Measurements from ENCODE around the gene ANO1.

Gene ANO1

DNA sequence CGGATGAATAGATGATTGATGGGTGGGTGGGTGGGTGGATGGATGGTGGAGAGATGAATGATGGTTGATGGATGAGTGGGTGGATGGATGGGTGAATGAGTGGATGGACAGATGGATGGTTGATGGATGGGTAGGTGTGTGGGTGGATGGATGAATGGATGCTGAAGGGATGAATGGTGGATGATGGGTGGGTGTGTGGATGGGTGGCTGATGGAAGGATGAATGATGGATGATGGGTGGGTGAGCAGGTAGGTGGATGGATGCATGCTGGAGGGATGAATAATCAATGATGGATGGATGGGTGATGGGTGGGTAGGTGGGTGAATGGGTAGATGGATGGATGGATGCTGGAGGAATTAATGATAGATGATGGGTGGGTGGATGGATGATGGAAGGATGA lies 40.5 kb downstream of the ANO1 start:
- no peak for DNase-seq

DNA sequence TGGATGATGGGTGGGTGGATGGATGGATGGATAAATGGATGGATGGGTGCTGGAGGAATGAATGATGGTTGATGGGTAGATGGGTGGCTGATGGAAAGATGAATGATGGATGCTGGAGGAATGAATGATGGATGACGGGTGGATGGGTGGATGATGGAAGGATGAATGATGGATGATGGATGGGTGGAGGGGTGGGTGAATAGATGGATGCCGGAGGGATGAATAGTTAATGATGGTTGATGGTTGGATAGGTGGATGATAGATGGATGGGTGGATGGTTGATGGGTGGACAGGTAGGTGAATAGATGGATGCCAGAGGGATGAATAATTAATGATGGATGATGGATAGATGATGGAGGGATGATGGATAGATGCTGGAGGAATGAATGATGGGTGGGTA lies 41.4 kb downstream of the ANO1 start:
- no peak for DNase-seq

DNA sequence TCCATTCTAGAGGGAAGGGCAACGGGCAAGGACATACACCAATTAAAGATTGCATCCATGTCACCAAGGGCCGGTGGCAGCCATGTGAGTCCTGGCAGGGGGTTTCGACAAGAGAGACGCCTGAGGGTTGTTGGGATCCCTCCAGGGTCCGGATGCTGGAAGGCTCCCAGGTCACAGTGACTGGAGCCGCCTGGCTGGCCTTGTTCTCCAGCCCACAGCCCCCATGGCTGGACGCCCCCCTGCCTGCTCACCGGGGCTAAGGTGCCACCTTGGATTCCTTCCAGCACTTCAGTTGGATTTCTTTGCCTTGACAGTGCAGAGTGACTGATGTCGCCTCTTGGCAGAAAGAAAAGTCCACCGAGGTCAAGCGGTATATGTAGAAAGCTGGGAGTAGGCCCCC lies 42.6 kb downstream of the ANO1 start:
- no peak for DNase-seq

DNA sequence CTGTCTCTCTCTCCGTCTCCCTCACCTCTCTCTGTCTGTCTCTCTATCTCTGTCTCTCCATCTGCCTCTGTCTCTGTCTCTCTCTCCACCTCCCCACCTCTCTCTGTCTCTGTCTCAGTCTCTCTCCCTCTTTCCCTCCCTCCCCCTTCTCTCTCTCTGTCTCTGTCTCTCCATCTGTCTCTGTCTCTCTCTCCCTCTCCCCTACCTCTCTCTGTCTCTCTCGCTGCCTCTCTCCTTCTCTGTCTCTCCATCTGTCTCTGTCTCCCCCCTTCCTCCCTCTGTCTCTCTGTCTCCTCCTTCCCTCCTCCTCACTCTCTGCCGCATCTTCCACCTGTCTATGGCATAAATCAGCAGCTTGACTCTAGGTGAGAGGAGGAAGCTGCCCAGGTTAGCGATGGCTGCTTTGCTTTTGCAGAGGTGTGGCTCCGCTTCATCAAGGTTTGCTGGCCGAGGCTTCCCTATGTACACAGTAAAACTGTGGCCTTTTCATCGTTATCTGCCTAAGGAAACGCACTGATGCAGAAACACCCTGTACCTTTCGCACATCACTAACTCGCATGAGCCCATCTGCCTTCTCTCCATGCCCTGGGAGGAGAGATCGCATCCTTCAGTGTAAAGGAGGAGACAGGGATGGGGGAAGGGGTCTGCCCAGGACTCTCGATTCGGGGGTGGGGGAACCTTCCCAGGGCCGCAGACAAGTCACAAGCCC lies 44.5 kb downstream of the ANO1 start:
- DNase-seq = no peak

DNA sequence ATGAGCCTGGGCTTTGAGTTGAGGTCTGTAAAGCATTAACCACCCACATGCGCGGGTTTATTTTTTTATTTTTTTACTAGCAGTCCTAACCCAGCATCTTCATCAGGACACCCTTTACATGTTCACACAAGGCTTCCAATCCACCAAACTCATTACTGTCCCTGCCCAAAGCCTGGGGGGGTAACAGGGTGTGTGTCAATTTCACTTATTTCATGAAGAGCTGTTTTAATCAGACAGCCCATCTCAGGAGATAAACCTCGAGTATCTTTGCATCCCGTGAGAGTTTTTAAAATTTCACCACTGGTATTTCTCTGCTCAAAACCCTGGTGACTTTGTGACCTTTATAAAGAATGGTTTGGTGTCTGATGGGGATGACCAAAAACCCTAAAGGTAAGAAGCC lies 45.6 kb downstream of the ANO1 start:
- DNase-seq = no peak

DNA sequence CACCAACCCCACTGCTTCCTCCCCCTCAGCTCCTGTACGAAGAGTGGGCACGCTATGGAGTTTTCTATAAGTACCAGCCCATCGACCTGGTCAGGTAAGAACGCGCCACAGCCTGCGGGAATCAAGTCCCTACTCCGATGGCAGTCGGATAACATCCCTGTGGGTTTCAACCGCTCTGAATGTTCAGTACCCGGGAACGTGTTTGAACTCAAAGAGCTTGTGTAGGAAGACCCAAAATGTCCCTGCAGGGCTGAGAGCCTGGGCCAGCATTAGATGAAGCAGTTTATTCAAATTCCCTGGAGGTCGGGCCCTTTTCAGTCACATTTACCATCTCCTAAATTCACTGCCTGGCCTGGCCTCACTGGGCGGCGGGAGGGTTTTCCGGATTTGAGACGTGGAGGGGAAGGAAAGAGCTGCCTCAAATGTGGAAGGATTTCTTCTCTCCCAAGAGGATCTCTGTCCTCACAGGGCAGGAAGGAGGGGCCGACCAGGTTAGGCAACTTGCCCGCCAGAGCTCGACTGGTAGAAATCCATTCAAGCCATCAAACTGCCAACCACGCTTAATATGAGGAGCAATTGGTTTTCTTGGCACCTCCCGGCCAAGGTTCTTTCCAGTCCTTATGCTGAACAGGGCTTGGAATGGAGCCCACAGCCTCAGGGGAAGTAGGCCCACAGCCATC lies 46.3 kb downstream of the ANO1 start:
- no peak for DNase-seq

DNA sequence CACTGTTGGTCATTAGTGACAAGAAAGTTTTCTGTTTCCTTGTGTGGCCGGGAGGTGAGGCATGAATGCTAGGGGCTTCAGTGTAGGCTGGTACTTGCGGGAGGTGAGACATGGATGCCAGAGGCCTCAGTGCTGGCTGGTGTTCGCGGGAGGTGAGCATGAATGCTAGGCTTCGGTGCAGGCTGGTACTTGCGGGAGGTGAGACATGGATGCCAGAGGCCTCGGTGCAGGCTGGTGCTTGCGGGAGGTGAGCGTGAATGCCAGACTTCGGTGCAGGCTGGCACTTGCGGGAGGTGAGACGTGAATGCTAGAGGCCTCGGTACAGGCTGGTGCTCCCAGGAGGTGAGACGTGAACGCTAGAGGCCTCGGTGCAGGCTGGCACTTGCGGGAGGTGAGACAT lies 48.4 kb downstream of the ANO1 start:
- DNase-seq = no peak

DNA sequence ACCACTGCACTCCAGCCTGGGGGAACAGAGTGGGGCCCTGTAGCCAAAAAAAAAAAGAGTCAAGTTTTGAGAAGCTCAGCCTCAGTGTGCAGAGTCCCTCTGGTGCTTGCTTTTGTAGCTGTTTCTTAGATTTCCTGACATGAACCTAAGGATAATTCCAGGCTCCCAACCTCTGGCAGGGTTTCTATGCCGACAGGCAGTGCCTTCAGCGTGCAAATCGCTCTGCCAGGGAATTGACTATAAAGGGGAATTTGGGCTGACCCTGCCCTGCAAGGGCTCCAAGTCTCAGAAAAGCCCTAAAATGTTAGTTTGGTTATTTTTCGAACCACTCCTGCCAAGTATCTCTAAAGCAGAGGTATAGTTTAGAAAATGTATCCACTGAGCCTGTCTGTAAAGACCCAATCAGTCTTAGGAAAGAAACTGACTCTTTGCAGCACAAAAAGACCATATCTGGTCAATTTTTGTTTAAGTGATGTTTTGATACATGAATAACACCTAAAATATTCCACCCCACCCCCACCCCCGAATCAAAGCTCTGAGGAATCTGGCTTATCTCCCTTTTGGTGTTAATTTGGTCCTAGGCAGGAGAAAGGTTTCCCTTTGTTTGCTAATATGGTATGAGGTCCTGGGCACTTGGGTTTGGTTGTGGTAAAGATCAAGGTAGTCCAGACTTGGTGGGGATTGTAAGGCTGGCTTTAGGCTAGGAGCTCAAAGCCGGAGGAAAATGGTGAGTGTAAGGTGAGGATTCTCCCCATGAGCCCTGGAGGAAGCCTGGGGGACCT lies 49.7 kb downstream of the ANO1 start:
- DNase-seq = no peak

DNA sequence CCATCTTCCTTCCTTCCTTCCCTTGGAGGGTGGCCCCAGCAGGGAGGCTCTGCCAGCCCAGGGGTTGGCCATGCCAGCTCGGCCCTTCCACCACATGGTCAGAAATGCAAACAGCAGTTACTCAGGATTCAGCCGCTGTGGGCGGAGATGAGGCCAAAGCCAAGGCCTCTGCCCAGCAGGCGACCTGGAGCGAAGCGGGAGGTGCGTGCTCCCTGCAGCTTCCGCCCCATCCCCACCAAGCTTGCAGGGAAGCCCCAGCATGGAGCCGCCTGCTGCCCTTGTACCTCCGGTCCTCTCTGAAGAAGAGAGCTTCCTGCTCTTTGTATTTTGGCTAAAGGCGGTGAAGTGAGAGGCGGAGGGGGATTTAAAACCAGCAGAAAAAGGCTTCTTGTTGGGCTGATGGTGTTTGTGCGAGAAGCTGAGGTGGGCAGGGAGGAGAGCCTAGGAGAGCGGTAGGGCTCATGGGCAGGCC lies 50.4 kb downstream of the ANO1 start:
- DNase-seq = no peak

DNA sequence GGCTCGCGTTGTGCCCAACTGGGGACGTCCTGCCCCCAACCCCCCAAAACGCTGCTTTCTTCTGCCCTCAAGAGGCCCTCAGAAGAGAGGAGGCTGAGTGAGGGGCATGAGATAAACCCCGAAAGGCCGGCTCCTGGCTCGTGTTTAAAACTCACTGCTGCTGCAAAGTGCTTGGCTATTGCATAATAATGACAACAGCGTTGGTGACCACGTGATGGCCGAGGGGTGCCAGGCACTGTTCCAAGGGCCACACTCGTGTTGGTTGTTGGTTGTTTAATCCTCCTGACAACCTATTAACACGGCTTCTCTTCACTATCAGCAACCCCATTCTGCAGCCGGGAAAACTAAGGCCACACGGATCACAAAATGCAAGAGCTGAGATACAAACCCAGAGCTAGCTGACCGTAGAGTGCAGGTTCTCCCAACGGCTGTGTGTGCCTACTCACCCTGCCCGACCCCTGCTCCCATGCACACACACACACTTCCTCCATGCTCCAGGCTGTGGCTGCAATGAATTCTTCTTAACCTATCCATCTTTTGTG lies 51.0 kb downstream of the ANO1 start:
- DNase-seq = no peak

DNA sequence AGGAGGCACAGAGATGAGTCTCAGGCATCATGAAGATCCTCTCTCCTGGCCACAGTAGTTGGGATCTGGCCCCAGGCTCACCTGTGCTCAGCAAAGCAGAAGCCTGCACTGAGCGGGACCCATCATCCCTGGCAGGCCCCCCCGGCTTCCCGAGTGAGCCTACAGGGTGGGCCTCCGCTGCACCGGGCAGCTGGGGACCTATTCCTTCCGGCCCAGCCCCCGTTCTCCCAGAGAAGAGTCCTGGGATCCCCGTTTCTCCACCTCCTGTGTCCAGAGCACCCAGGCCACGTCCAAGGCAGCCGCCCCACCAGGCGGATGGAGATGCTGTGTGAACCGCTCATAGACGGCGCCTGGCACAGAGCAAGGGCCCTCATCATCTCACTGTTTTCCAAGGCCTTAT lies 52.5 kb downstream of the ANO1 start:
- DNase-seq = no peak

DNA sequence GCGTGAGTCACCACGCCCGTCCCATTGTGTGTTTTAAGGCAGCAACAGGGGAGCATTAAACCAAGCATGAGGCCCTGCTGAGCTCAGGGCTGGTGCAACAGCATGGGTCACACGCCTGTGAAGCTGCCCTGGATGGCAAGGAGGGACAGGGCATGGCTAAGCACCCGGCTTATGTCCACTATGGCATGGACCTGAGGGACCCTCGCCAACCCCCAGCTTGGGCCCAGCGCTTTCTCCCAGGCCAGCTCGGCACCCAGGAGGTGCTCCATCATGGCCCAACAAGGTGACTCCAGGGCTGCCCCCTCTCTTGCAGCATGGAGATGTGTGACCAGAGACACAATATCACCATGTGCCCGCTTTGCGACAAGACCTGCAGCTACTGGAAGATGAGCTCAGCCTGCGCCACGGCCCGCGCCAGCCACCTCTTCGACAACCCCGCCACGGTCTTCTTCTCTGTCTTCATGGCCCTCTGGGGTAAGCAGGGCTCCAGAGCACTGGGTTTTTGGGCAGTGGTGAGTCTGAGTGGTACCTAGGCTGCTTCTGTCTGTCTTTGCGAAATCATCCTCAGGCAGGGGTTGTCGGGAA lies 53.6 kb downstream of the ANO1 start:
- no peak for DNase-seq

DNA sequence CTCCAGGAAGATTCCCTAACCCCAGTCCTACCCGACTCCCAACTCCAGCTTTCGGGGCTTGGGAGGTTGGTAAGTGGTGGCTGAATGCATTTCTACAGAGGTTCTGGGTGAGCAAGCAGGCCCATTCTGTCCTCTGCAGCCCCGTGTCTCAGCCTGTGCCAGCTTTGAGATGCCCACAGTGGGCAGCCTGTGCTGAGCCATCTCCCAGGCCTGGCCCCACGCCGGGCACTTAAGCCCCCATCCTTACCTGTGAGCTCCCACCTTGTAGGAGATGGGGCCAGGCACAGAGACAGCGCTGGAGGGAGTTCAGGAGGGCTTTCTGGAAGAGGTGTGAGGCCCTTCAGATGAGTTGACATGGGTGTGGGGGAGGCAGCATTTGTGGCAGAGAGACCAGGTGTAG lies 54.5 kb downstream of the ANO1 start:
- no peak for DNase-seq

DNA sequence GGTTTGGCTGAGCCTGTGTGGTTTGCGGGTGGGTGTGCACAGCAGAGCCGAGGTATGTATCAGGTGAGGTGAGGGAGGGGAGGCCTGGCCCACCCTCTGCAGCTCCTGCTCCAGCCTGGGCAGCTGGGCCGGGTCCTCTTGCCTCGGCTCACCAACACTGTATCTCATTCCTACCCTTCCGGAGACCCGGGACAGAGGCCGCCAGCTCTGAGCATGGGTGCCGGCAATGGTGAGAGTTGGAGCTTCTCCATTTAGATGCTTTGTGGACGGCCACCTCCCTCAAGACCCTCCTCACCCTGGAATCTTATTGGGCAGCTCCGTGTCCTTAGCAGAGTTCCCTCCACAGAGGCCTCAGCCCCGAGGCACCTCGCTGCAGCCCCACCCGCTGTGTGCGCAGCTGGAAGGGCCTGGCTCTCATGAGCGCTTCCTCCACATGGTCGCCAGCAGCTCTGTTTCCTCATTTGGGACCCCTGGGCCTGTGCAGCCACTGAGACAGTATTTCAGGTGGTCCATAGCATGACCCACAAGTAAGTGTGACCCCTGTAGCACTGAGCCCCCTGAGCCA lies 55.7 kb downstream of the ANO1 start:
- no peak for DNase-seq

DNA sequence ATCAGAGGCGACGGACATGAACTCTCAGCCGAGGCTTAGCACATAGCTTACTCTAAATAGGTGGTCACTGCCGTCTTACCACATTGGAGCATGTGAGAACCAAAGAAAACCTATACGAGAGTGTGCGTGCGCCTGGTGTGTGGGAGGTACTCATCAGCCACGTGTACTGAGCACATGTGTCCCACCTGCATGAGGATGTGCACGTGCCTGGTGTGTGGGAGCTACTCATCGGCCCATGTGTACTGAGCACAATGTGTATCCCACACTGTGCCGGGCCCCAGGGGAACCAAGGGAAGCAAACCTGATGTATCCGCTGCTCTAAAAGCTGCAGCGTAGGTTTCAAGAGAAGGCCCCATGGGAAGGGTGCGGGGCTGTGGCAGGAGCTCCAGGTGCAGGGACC lies 56.4 kb downstream of the ANO1 start:
- DNase-seq = no peak

DNA sequence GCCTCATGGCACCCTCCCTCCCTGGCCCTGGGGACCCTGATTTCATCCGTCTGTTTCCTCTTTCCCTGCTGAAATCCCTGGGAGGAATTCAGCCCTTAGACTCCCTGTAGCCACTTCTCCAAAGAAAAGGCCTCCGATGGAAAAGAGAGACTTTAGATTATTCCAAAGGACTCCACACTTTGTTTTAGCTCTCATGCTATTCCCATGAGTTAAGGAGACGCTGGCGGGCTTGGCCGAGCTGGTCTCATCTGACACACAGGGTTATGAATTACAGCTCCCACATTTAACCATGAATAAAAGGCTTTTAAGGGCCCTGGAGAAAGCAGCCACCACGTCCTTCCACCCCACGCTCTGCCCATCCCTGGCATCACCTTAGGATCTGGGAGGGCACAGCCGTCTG lies 57.0 kb downstream of the ANO1 start:
- DNase-seq = no peak

DNA sequence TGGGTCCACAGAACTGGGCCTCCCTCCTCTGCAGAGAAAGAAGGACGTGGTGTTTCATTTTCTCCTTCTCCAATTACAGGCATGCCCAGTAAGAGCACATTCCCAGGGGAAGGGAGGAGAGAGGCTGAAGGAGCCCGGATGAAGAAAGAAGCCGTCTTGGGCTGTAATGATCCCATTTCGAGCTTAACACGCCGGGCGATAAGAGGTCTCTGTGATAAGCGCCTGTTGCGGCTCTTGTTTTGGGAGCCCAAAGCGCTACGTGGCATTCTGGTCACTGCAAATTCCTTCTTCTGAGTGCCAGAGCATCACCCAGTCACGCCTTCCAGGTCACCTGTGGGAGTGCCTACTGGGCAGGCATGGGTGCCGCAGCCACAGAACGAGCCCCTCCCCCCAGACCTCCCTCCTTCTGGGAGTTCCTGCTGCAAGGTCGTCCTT lies 57.5 kb downstream of the ANO1 start:
- DNase-seq = no peak

DNA sequence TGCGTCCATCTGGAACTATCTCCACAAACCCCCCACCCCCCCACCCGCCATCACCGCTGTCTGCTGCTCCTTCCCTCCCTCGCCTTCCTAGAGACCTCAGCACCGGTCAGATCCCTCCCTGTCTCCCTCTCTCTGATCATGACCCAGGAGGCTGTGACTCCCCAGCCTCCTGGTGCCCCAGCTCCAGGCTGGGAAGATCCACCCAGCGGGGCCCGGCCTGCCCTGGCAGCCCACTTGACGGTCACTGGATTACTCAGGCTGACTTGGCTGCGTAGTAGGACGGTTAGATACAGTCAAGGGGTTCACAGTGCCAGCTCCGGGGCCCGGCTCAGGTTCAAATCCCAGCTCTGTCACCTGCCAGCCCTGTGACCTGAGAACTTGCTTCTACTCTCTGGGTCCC lies 59.3 kb downstream of the ANO1 start:
- no peak for DNase-seq

DNA sequence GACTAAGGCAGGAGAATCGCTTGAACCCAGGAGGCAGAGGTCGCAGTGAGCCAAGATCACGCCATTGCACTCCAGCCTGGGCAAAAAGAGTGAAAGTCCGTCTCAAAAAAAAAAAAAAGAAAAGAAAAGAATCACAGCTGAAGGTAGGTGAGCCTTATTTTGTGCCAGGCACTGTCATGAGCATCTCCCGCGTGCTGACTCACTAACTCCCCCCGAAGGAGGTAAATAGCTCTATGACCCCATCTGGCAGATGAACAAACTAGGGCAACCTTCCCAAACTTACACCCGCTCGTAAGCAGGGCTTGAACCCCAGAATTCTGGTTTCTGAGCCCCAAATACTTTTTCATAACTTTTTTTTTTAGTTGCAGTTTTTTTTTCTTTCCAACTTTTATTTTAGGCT lies 60.3 kb downstream of the ANO1 start:
- no peak for DNase-seq

DNA sequence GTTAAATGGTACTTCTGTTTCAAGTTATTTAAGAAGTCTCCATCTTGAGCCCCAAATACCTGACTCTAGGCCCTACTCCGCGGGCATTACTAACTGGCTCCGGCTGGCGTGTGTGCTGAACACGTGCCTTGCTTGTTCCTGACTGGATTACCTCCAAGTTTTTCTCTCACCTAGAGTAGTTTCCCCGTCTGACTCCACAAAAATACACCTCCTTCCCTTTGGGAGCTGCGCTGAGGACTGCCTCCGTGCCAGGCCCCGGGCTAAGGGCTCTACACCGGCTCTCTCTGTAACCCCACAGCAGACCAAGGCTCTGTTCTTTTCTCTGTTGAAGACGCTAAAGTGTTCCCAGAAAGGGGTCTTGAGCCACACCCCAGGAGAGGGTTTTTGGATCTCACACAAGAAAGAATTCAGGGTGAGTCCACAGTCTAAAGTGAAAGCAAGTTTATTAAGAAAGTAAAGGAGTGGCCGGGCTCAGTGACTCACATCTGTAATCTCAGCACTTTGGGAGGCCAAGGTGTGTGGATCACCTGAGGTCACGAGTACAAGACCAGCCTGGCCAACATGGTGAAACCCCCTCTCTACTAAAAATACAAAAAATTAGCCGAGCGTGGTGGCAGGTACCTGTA lies 61.8 kb downstream of the ANO1 start:
- DNase-seq = no peak

DNA sequence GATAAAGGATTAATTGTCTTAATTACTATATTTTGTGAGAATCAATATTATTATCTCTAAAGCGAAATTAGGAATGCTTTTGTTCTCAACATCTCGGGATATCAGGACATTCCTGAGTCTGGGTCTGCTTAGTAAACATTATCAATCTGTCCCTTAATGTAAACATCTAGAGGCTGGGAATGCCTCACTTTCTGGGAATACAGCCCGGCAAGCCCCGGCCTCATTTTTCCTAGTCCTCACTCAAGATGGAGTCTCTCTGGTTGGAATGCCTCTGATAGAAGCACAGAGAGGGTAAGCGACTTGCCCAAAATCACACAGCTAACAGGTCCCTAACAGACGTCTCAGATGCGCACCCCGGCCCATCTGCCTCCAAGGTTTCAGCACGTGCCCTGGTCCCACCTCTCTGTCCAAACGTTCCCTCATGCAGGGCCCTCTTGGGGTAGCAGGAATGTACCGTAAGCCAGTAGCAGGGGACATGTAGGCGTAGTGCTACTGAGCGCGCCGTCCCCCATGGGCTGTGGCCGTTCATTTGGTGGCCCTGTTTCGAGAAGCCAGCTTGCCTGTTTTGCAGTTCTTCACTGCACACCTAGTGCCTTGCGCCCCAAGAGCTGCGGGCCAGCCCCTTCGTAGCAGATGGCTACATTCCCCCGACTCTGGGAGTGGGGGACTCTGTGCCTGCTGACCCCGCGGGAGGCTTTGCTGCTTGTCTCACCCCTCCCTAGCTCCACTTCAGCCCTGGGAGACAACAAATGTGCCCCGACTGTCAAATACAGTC lies 62.8 kb downstream of the ANO1 start:
- no peak for DNase-seq
